ENCODE results near the gene SRPK2. TPM values are rescaled to one million over a fixed set of nuclear protein-coding genes. Genes with fewer than 3 reads are reported as not detected.

SRPK2 gene
- total RNA-seq, 4 donors from 2014 or later: 39.6 to 66.9 (median 45.6) TPM

DNA sequence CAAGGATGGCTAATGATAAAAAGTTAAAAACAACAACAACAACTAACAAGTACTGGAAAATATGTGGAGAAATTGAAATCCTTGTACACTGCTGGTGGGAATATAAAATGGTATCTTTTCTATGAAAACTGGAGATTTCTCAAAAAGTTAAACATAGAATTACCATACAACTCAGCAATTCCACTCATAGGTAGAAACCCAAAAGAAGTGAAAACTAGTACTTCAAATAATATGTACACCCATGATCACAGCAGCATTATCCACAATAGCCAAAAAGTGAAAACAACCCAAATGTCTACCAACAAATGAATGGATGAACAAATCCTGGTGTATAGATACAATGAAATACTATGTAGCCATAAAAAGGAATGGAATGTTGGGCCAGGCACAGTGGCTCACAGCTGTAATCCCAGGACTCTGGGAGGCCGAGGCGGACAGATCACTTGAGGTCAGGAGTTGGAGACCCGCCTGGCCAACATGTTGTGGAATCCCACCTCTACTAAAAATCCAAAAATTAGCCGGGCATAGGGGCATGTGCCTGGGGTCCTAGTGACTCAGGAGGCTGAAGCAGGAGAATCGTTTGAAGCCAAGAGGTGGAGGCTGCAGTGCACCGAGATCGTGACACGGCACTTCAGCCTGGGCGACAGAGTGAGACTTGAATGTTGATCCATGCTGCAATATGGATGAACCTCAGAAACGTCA, 66.8 kb downstream of the SRPK2 start:
- TF ChIP-seq, protein P1, sequence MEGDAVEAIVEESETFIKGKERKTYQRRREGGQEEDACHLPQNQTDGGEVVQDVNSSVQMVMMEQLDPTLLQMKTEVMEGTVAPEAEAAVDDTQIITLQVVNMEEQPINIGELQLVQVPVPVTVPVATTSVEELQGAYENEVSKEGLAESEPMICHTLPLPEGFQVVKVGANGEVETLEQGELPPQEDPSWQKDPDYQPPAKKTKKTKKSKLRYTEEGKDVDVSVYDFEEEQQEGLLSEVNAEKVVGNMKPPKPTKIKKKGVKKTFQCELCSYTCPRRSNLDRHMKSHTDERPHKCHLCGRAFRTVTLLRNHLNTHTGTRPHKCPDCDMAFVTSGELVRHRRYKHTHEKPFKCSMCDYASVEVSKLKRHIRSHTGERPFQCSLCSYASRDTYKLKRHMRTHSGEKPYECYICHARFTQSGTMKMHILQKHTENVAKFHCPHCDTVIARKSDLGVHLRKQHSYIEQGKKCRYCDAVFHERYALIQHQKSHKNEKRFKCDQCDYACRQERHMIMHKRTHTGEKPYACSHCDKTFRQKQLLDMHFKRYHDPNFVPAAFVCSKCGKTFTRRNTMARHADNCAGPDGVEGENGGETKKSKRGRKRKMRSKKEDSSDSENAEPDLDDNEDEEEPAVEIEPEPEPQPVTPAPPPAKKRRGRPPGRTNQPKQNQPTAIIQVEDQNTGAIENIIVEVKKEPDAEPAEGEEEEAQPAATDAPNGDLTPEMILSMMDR (IDR thresholded peaks at IDR 0.05; ENCODE audit: low read depth): no peak

DNA sequence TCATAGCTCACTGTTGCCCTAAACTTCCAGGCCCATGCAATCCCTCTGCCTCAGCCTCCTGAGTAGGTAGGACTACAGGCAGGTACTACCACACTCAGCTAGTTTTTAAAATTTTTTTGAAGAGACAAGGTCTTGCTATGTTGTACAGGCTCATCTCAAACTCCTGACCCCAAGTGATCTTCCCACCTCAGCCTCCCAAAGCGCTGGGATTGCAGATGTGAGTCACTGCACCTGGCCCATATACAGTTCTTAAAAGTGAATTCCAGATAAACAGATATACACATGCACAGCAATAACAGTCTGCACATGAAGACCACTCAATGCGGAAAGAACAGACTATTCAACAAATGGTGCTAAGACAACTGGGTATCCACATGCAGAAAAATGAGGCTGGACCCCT, 67.8 kb downstream of the SRPK2 start:
- TF ChIP-seq, protein P1 (IDR thresholded peaks at IDR 0.05; ENCODE audit: low read depth): no peak

DNA sequence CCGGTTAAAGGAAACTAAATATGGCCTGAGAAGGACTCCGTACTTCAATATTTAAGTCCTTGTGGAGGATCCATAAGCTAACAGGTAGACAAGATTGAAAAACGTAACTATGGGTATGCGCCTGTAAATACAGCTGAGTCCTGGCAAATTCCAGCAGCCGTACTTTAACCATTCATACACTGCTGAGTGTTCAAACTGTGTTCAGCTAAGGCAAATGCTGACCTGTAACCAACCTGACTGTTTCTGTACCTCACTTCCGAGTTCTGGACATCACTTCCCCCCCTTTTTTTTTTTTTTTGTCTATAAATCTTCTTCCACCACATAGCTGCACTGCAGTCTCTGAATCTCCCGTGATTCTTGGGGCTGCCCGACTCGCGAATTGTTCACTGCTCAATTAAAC, 69.1 kb downstream of the SRPK2 start:
- TF ChIP-seq, protein P1 (IDR thresholded peaks at IDR 0.05; ENCODE audit: low read depth): no peak

DNA sequence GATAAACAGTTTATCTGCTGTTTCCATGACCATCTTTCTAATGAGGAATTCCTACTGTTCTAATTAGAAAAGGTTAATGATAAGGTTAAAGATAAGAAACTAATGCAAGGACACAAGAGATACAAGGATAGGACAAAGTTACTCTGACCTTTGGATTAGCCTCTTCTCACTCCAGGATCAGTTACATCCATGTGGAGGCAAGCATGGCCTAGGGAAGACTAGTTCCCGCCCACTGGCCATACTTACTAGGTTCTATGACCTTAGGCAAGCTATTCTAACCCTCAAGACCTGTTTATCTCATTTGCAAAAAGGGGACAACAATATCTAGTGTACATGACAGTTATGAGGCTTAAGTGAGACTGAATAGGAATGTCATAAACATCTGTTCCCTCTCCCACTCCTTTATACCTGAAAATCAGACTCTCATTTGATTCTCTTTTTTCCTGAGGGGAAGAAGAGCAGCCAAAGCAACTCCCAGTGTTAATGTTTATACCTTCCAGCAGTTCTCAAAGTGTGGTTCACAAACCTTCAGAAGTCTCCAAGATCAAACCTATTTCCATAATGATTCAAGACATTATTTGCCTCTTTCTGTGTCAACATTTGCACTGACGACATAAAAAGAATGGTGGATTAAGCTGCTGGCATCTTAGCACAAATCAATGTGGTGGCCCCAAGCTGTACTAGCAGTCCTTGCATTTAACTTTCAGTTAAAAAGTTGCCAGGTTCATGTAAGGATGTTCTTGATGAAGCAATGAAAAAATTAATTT, 72.0 kb downstream of the SRPK2 start:
- TF ChIP-seq, protein P1 (IDR thresholded peaks at IDR 0.05; ENCODE audit: low read depth): no peak

DNA sequence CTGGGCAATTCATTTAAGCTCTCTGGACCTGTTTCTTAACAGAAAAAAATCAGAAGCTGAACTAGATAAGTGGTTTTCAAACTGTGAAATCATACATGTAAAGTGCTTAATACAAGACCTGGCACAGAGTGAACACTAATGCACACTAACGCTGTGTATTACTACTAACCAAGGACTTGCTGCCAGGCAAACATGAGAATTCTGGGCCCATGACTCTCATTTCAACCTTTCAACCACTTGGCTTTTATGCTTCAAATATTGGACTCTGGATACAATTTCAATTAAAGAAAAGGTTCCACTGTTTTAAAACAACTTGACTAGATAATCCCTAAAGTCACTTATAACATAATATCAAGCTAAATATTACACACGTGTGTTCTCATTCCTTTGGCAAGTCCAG, 73.4 kb downstream of the SRPK2 start:
- TF ChIP-seq, protein P1 (IDR thresholded peaks at IDR 0.05; ENCODE audit: low read depth): no peak

DNA sequence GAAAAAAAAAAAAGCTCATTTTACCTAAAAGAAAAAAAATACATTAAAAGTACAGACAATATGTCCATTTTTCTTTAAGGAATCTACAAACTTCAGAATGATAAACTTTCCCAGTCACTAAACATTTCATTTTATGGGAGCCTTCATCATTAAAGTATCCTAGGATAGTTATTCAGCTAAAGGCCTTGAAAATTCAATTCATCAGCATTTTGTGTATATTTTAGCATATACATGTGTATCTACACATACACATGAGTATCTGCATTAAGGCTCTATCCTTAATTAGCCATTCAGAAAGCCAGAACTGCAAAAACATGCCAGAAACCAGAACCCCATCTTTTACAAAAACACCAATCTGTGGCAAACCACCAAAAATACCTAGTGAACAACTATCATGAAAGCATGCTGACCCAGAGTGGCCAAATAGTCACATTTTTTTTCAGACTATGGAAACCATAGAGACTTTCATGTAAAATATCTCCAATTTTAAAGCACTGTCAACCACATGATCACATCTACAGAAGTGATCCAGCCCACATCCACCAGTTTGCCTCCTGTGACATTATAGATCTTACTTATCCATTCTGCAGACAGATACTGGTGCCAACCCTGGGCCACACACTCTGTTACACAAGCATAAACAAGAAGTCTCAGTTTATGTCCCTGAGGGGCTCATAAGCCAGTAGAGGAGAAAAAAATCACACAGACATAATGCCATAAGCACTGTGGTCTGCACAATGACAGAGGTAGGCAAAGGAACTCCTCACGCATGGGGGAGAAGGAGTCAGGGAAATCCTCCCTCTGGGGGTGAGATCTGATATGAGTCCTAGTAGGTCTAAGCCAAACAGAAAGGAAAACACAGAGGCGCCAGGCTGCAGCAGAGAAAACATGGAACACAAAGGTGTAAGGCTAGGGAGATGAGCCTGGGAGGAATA, 79.2 kb downstream of the SRPK2 start:
- TF ChIP-seq, protein P1 (IDR thresholded peaks at IDR 0.05; ENCODE audit: low read depth): no peak

Measured in subcutaneous adipose tissue (tissue), 4 donors.